ENCODE data around the gene DIP2C.

DIP2C gene

DNA sequence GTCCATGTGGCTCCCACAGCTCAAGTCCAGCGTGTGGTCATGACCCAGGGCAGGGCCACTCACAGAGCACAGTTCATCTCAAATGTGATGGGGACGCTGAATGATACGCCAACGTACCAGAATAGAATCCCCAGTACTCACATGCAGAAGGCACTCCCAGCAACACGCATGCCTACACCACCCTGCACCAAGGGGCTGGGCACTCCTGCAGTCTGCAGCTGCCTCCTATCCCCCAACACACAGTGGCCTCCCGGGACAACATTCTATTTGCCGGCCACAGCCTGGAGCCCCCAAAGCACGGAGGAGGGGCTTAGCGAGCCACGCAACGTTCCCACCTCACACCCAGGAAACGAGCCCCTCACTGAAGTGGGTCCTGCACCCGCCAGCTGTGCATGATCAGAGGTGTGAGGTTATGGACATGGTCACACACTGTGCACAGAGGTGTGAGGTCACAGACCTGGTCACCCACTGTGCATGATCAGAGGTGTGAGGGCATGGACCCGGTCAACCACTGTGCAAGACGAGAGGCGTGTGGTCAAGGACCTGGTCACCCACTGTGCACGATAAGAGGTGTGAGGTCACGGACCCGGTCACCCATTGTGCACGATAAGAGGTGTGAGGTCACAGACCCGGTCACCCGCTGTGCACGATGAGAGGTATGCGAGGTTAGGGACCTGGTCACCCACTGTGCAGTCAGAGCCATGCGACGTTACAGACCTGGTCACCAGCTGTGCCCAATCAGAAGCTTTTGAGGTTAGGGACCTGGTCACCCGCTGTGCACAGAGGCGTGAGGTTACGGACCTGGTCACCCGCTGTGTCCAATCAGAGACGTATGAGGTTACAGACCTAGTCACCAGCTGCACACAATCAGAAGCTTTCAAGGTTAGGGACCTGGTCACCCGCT is 182.8 kb downstream of the DIP2C start:
- TF ChIP-seq ZFX (IDR thresholded peaks at IDR 0.05): no peak
- TF ChIP-seq, protein P1, sequence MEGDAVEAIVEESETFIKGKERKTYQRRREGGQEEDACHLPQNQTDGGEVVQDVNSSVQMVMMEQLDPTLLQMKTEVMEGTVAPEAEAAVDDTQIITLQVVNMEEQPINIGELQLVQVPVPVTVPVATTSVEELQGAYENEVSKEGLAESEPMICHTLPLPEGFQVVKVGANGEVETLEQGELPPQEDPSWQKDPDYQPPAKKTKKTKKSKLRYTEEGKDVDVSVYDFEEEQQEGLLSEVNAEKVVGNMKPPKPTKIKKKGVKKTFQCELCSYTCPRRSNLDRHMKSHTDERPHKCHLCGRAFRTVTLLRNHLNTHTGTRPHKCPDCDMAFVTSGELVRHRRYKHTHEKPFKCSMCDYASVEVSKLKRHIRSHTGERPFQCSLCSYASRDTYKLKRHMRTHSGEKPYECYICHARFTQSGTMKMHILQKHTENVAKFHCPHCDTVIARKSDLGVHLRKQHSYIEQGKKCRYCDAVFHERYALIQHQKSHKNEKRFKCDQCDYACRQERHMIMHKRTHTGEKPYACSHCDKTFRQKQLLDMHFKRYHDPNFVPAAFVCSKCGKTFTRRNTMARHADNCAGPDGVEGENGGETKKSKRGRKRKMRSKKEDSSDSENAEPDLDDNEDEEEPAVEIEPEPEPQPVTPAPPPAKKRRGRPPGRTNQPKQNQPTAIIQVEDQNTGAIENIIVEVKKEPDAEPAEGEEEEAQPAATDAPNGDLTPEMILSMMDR (conservative IDR thresholded peaks at IDR 0.05): no peak
- H3K27ac ChIP-seq: no peak overlapping the region

DNA sequence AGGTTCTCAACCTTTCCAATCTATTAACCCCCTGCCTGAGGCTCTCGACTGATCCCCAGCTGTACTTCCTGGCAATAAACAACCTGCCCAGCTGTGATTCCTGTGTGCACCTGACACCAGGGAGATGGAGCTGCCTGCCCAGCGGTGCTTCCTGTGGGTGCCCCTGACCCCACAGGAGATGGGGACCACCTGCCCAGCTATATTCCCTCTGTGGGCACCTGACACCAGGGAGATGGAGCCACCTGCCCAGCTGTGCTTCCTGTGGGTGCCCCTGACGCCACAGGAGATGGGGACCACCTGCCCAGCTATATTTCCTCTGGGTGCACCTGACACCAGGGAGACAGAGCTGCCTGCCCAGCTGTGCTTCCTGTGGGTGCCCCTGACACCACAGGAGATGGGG is 184.0 kb downstream of the DIP2C start:
- TF ChIP-seq, protein P1 (conservative IDR thresholded peaks at IDR 0.05): no peak
- no peak for TF ChIP-seq ZFX (IDR thresholded peaks at IDR 0.05)
- H3K27ac ChIP-seq: no peak overlapping the region

DNA sequence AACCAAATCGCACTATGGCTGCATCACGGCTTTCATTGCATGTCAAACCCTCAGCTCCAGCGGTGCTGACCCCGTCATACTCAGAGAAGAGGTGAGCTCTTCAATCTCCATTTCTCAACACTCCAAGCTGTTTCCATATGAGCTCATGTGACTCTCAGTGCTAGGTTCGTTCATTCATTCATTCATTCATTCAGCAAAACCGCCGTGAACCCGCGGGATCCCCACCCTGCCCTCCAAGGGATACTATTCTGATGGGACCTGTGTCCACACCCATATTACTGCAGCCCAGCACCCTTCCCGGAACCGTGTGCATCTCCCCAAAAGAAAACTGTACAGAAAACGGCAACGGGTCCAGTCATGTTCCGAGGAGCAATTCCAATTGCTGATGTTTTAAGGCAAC is 184.7 kb downstream of the DIP2C start:
- H3K27ac ChIP-seq: no peak overlapping the region
- TF ChIP-seq ZFX (IDR thresholded peaks at IDR 0.05): no peak
- TF ChIP-seq, protein P1 (conservative IDR thresholded peaks at IDR 0.05): no peak

DNA sequence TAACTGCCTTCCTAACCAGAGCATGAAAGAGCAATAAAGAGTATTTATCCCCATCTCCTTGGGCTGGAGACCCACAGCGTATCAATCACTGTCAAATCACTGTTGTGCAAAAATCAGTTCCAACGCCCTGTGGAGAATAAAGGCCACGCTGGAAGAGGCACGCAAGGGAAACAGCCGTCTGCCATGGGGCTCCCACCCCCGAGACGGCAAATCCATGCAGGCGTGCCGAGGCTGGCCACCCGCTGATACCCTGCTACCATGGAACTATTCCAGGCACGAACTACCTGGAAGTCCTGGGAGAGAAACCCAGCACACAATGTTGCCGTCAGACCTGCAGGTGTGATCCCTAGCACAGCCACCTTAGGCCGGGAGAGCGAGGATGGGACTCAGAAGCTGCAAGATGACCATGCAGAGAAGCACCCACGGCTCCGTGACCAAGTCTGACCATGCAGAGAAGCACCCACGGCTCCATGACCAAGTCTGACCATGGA is 185.3 kb downstream of the DIP2C start:
- TF ChIP-seq, protein P1 (conservative IDR thresholded peaks at IDR 0.05): no peak
- TF ChIP-seq ZFX (IDR thresholded peaks at IDR 0.05): no peak
- no peak overlapping the region for H3K27ac ChIP-seq

DNA sequence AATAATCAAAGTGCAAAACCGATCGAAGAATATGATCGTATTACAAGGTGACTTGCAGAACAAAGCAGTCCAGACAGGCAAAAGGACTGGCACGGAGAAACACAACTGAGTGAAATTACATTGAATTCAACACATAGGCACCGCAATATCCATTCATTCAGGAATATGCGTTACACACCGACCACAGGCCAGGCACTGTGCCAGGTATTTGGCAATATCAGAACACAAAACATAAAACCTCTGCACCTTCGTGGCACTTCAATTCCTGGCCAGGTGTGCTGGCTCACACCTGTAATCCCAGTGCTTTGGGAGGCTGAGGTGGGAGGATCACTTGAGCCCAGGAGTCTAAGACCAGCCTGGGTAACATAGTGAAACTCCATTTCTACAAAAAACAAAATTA is 187.9 kb downstream of the DIP2C start:
- TF ChIP-seq, protein P1 (conservative IDR thresholded peaks at IDR 0.05): no peak
- TF ChIP-seq ZFX (IDR thresholded peaks at IDR 0.05): no peak
- H3K27ac ChIP-seq: no peak overlapping the region

DNA sequence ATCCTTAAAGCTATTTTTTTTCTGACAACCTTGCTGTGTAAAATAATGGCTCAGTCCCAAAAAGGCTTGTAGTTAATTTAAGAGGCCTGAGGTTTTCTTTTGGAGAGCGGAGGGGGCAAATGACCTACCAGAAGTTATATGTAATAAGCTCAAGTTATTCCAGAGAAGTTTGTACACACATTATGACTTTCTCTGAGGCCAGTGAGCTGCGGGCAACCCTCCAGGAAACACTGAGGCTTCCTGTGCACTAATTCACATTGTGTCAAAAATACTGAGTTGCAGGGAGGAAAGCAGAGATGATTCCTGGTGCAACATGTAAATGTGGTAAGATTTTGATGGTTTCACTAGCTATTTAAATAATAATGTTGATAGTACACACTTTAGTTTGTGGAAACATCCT is 188.6 kb downstream of the DIP2C start:
- no peak for TF ChIP-seq ZFX (IDR thresholded peaks at IDR 0.05)
- TF ChIP-seq, protein P1 (conservative IDR thresholded peaks at IDR 0.05): no peak
- no peak overlapping the region for H3K27ac ChIP-seq

DNA sequence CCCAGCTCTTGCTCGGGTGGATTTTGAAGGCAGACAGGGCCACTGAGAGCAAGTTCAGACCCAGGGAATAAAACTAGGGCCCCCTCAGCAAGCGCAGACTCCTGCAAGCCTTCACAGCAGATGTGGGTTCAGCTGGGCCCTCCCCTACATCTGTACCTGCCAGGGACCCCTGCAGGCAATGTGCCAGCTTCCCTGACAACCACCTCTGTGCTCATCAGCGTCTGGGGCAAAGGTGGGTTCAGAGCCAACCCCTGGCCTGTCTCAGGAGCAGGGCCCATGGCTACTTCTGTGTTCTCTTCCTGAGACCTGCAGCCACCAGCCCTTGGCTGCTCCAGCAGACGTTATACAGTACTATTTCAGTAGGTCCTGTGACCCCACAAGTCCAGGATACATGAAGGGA is 189.5 kb downstream of the DIP2C start:
- no peak overlapping the region for H3K27ac ChIP-seq
- no peak for TF ChIP-seq ZFX (IDR thresholded peaks at IDR 0.05)
- TF ChIP-seq, protein P1 (conservative IDR thresholded peaks at IDR 0.05): no peak
